HG03045 (cell line): Measurements from ENCODE around the gene ANOS1.

Experiments used
- ATAC-seq: cut with Tn5 transposase; IDR thresholded peaks from one replicate; pipeline ENCODE4 v1.9.1; 2021; ENCODE audit warnings: mild to moderate bottlenecking, moderate library complexity; ENCODE audit not compliant: unreplicated experiment

The ANOS1 gene

DNA sequence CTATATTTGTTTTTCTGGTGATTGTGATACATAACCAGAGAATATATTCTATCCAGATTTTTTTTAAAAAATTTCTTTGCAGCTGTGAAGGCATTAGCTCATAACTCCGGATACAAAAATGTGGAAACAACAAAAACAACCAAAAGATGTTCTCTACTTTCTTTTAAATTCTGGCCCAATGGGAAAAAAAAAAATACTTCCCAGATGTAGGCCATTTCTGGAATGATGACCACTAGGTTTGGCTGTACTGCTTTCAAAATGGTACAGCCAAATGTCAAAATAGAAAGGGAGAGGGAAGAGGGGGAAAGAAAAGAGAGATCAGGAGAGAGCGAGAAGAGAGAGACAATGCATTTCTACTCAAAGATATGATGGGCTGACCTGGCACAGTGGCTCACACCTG is 14.6 kb downstream of the ANOS1 start:
- no peak for ATAC-seq

DNA sequence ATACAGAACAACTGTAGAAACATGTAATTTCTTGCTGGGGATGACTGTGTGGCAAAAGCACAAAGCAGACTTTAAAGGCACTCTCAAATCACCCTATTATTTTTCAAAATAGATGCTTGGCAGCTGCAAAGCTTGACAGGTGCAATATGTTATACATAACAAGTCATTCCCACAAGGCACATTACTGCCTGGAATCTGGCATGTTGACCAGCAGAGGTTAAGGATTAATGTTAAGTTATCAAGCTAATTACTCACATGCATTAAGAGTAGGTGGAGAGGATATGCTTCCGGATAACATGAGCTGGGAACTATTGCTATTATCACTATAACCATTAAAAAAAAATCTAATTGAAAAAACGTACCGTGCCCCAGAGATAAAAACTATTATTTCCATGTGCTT is 17.8 kb downstream of the ANOS1 start:
- no peak for ATAC-seq

DNA sequence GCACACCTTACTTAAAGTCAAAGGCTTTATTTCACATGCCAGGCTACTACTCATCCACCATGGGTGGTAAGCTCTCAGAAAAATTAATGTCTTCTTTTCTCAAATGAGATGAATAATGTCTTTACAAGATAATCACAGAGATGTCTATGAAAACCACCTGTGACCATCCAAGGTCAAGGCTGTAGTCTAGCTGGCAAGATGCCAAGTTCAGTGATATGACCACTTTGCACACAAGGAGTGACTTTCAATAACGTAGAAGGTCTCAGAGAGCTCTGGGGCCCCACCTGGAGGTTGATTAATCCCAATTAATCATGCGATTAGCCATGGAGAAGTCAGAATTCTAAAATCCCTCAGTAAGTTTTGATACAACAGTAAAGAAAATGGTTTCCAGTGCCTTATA is 20.5 kb downstream of the ANOS1 start:
- no peak for ATAC-seq

DNA sequence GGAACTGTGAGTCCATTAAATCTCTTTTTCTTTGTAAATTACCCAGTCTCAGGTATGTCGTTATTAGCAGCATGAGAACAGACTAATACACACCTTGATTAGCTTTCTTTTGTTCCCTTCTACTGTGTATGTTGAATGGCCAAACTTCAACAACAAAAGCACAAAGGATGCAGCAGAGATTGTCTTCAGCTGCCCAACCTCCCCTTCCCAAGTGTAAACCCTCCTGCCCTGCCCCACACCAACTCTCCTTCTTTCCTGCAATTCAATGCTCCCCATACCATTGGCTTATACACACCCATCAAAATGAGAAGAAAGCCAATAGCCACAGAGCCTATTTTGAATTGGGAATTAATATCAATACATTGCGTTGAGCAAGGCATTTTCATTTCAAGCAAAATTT is 27.8 kb downstream of the ANOS1 start:
- ATAC-seq: no peak

DNA sequence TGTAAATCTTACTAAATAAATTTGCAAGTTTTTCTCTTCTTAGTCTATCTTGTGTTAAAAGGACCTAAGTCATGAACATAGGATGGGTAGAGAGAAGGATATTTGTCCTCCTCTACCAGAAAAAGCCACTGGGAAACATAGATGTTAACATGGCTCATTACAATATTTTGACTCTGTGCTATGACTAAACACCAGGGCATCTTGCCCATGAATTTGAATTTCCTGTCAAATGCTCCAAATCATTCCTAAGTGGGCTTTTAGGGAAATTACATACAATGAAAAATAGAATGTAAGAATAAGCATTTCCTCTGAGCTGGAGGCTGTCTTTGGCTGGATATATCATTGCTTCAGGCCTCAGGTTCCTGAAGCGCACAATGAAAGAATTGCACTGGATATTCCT is 39.1 kb downstream of the ANOS1 start:
- no peak for ATAC-seq

DNA sequence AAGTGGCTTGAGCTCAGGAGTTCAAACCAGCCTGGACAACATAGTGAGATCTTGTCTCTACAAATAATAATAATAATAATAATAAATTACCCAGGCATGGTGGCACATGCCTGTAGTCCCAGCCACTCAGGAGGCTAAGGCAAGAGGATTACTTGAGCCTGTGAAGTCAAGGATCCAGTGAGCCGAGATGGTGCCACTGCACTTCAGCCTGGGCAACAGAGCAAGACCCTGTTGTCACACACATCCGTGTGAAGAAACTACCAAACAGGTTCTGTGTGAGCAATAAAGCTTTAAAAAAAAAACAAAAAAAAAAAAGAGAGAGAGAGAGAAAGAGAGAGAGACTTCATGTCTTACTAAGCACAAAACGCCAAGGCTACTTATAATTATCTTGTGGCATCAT is 42.5 kb downstream of the ANOS1 start:
- ATAC-seq: no peak

DNA sequence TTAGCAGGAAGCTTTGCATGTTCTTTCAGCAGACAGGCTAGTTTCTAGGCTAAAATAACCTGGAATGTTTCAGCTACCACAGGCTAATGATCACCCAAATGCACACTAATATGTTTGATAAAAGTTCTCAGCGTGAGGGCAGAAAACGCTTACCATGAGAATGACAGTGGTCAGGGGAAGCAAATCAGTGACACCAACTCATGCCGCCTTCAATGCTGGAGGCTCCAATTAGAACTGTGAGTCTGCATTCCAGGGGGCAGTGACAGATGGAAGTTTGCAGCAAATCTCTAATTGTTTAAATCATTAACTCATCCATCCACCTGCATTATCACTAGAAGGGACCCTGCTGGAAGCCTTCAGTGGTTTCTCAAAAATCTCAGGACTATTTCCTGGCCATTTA is 43.2 kb downstream of the ANOS1 start:
- no peak for ATAC-seq

DNA sequence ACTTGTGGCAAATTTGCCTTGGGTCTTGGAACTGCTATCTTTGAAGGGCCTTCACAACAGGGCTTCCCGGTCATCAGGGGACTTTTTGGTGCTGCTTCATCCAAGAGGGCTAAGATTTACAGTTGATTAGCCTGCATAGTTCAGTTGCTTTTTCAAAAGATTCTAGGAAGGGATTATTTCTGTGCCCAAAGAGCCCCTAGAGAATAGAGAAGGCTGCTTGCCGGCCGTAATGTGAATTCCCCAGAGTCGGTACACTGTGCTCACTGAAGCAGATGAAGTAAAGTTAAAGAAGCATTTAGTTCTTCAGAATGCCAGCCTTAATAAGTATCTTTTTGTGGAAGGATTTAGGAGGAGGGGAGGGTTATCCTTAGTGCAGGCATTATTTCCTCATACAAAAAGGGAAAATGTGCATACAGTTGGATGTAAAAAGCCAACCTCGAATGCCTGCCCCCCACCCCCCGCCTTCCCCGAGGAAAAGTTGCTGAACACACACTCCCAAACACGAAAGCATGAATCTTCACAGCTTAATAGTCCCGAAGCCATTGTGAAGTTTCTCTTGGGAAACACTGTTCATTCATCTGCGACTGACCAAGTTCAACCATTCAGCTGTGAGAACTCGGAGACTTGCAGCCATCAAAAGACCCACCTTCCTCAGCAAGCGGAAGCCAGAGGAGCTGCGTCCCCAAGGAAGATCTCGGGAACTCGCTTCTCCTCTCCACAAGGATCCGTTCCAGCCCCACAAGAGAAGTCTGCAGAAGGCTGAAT is 47.6 kb downstream of the ANOS1 start:
- ATAC-seq: no peak

DNA sequence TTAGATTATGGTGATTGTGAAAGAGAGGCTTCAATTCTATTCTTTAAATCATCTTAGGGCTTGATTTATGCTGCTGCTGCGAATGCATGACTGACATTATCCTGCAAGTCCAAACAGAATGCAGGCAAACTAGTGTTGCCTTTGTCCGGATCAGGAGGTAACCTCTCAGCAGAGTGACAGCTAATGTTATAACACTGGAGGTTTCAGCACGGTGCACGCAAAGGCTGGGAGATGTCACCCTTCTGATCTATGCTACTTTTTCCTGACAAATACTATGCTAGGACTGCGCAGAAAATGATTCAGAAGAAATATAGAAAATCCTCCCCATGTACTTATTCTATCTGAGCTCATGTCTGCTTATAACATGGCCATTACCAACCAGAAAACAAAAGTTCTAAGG is 48.2 kb downstream of the ANOS1 start:
- no peak for ATAC-seq

DNA sequence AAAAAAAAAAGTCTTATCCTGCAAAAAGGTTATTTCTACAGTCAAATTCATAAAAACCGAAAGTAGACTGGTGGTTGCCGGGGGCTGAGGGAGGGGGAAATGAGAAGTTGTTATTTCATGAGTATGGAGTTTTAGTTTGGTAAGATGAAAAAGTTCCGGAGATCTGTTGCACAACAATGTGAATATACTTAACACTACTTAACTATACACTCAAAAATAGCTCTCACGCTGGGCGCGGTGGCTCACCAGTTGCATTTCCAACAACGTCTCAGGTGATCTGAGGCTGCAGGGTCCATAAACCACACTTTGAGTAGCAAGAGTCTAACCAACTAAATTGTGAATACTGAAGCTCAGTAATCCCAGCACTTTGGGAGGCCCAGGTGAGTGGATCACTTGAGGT is 52.4 kb downstream of the ANOS1 start:
- no peak for ATAC-seq

DNA sequence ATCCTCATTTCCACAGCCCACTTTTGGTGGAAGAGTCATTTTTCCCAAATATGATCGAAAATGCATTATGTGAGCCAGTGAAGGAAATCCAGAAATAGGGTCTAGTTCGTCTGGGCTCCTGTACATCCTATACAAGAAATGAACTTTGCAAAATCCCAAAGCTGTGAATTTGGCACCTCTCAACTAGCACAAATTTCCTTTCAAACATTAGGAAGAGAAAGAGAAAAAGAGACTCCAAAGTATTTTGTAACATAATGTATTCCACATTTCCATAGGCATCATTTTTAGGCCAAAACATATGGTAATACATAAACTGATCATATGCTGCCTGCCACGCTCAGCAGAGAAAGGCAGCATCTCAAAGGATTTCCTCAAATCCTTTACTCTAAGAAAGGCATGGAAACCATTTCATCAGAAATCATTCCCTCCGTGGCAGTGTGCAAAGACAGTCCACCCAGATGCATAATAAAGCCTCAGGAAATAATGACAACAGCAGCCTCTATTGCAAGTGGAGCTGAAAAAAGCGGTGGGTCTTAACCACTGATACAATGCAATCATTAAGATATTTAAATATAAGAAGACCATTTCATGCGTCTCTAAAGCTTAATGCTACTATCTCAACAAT is 56.8 kb downstream of the ANOS1 start:
- no peak for ATAC-seq

DNA sequence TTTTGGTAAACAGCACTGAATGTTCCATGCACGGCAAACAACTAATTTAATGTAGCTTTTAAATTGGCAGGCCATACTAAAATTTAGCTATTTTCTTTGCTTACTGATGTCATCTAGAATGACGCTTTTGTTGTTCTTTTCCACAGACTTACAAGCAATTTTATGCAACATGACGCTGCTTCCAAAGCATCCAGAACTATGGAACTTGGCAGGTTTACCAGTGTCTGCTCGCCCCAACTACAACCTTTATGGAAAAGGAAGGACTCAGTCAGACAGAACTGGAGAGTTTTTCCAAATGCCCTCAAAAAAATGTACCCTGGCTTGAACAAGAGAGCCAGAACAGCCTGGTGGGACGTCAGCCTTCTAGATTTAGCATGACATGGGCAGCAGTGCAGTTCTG is 58.7 kb downstream of the ANOS1 start:
- ATAC-seq: no peak

DNA sequence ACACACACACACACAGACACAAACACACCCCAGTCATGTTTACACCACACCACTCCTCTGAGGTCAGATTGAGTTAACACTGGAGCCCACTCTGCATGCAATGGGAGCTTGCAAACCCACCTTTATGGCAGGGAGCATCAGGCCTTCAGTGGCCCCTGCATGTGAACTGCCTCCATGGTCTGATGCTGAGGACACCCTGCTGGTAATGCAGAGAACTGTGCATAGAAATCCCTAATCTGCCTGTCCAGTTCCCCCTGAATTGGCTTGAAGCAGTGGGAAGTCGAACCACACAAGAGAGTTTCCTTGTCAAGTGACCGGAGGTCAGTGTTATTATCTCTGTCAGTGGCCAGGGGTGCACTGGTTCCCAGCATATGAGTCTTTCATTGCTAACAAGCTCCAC is 59.8 kb downstream of the ANOS1 start:
- ATAC-seq: no peak

DNA sequence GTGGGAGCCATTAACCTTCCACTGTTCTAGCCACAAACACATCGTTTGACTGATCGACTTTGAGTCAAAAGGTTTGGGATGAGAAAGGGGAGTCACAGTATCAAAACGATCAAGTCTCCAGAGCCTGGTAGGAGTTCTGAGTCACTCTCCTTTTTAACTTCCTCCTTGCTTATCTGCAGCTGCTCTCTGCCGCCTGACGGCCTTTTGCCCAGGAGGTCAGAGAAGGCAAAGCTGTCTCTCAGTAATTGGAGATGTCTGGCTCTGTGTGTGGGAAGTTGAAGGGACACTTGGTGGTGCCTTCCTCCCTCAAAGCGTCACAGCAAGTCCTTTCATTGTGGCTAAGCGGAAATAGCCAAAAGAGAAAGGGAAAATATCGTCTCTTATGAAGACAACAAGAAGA is 63.1 kb downstream of the ANOS1 start:
- no peak for ATAC-seq

DNA sequence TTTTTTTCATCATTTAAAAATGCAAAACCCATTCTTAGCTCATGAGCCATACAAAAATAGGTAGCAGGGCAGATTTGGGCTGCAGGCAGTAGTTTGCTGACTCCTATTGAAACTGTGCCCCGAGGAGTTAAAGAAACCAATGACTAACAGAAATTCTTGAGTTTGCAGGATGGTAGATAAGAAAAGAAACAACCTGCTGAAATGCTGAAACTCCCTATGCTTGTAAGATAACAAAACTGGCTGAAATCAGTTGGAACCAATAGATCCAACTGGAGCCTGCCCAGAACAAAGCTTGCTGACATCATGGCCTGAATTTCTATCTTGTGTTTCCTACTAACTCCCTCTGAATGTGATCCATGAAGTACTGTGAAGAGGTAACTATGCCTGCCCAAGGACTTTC is 68.6 kb downstream of the ANOS1 start:
- no peak for ATAC-seq

DNA sequence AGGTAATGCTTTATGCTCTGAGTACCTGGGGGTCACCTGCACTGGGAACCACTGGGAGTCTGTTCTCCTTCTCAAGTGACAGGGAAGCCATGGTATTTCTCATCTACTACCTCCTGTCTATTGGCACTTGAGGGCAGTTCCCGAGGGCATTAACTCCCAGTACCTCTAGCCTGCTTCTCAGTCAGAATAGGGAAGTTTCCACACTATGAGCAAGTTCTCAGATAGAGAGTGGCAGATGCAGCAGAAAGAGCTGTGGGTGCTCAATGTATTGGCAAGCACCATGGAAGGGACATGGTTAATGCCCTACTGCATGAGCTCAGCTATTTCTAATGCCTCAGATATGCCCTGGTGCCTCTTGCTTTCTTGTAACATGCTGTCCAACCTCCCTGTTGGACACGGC is 74.1 kb downstream of the ANOS1 start:
- ATAC-seq: no peak

DNA sequence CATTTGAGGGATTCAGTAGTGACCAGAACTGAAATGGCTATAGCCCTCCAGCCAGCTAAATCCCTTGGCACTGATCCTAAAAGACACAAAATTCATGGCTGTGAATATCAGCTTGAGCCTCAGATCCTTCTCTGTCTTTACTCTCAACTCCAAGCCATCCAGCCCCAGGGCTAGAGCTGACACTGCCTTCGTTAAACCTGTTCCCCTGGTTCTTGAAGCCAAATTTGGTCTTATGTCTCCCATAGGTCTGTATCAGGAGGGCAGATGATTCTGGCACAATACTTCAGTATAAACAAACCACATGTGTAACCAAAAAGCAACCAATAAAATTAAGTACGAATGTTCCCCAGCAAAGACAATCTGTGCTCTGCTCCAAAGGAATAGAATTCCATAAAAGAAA is 78.0 kb downstream of the ANOS1 start:
- no peak for ATAC-seq

DNA sequence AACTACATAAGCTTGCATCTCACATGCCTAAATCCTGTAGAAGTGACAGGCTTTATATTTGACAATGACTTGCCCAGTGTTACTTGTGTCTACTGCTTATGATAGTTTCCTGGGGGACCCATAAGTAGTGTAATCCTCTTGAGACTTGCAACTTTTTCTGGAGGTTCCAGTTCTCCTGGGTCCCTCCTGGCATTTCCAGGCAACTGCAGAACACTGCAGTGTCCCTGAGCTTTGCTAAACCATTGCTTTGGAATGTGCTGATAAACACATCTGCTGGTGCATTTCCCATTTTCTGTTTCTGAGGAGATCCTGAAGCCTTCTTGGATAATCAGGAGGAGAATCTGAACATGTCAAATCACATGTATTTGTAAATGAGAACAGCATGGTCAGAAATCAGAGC is 82.0 kb downstream of the ANOS1 start:
- ATAC-seq: no peak

DNA sequence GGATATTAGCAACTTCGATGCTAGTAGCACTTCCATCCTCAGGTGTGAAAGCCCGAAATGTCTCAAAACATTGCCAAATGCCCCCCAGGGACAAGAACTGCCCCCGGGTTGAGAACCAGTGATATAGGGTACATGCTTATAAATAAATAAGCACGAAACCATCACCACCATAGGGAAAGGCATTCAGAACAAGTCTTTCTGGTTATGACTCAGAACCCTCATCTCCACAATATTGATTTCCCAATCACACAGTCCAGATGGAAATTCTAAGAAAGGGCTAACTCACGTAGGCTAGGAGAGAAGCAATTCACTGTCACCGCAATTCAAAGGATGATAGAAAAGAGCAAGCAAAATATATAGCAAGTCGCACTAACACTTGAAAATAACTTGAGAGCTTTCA is 84.8 kb downstream of the ANOS1 start:
- ATAC-seq: no peak

DNA sequence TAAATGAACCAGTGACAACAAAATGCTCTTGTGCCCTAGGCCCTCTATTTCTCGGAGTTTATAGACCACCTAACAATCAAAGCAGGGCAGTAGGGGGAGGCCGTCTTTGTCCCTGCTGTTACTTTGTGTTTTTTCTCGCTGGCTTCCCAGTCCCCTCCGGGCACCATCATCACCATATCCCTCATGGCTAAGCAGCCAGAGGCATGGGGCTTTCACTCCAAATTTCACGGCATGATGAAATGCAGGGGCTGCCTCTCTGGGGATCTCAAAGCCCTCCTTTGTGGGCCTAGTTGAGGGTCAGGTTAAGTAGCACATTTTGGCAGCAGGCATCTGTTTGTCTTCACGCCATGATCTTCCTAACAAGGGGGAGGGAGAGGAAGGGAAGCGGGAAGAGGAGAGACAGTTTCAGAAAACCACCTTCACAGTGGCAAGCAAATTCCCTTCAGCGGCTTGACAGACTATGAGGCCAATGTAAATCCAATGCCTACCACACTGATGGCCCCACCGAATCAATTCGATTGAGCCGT is 91.9 kb downstream of the ANOS1 start:
- no peak for ATAC-seq

DNA sequence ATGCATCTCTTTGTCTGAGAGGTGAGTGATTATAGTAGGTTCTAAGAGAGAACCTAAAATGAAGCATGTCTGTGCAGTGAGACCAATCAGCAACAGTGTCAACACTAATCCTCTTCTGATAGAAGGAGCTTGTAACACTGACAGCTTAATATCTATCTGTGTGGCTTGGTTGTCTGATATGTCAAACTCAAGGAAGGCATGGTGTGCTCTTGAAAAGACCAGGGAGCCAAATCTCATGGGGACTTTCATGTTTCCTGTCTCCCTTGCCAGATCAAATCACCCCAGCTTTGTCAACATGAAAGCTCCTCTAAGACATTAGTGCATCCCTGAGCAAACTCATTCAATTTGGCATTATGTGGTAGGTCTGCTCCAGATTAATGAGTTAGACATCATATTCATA is 95.4 kb downstream of the ANOS1 start:
- ATAC-seq: no peak

DNA sequence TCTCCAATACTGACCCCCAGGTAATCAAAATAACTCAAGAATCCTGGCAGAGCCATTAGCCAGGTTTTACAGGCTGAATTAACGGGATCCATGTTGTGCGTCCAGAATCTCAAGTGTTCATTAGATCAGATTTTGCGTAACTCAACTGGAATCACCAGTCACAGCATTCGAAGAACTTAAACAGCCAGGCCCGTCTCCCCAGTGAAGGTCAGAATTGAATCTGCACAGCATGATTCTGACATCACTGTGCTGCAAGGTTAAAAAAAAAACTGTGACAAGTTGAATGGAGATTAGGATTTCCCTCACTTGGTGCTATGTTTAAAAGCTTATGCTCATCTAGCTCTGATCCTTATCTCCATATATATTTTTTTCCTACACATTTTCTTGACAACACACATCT is 96.1 kb downstream of the ANOS1 start:
- no peak for ATAC-seq

DNA sequence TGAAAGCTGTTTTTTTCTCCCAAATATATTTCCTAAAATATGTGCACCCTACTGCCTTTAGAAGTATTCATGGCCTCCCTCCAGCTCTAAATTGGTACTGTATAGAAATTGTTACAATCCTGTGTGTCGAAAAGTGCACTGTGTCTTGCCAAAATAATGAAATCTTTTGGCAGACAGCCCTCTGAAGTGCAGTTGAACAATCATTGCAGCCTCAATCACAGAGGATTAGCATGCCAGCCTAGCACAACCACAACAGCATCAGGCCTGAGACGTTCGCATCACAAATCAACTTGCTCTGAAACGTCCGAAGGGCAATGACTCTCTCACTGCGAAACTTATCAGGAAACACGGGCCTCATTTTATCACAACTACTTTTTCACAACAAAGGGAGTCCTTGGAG is 99.0 kb downstream of the ANOS1 start:
- no peak for ATAC-seq
